ENCODE results near the gene OFD1. TPM values are rescaled to one million over a fixed set of nuclear protein-coding genes. Genes with fewer than 3 reads are reported as not detected.

The OFD1 gene
- total RNA-seq, 3 donors from 2014 or later (not counting 1 experiment from before 2014, with no cell fraction given), result 62.8 to 77.6 (median 74.9) TPM

- H3K36me3 ChIP-seq (ENCODE audit: control insufficient read depth, insufficient read depth, low read length), result peaks cover 83% of the 10 kb centered on the region
- no peak for ATAC-seq
- DNase-seq, result no peak
- Mint-ChIP-seq H3K4me1 (peaks cover 2 to 10% of the 10 kb centered on the region in 2 donors), H3K27me3 (ENCODE audit: low read depth in 2 of 2) (no peaks in the 10 kb centered on the region), H3K4me3 (no peak overlapping the region), H3K36me3 (peaks cover 27% of the 10 kb centered on the region), H3K27ac (peak overlapping the region in 1 of 2 donors; percentile 31), H3K9me3 (no peaks in the 10 kb centered on the region)
- no peak overlapping the region for H3K4me3 ChIP-seq (ENCODE audit: low read length)
- no peak for TF ChIP-seq CTCF (IDR thresholded peaks at IDR 0.05)
- intact Hi-C loops (cut with micrococcal nuclease), result no loop called here
- H3K27me3 ChIP-seq (ENCODE audit: control insufficient read depth, insufficient read depth, low read length), result no peaks in the 10 kb centered on the region
- no peaks in the 10 kb centered on the region for H3K9me3 ChIP-seq (ENCODE audit: control insufficient read depth, insufficient read depth, low read length)
- WGBS (ENCODE audit: insufficient coverage), result 56% methylated on average over 4 of the region's 7 CpGs
- peaks cover 8% of the 10 kb centered on the region for H3K4me1 ChIP-seq (ENCODE audit: control insufficient read depth, insufficient read depth, low read length)
- H3K27ac ChIP-seq (ENCODE audit: low read length), result no peak overlapping the region
Observed at GRCh38 chrX:13764281-13764680, 29.7 kb downstream of the OFD1 start.

- Histone ChIP-seq H3K27me3 (ENCODE audit: control insufficient read depth, insufficient read depth, low read length) (no peaks in the 10 kb centered on the region), H3K9me3 (ENCODE audit: control insufficient read depth, insufficient read depth, low read length) (no peaks in the 10 kb centered on the region), H3K36me3 (ENCODE audit: control insufficient read depth, insufficient read depth, low read length) (peaks cover 86% of the 10 kb centered on the region), H3K4me1 (ENCODE audit: control insufficient read depth, insufficient read depth, low read length) (peaks cover 8% of the 10 kb centered on the region), H3K27ac (ENCODE audit: low read length) (no peak overlapping the region), H3K4me3 (ENCODE audit: low read length) (no peak overlapping the region)
- Mint-ChIP-seq H3K9me3 (no peaks in the 10 kb centered on the region), H3K27me3 (ENCODE audit: low read depth in 2 of 2) (no peaks in the 10 kb centered on the region), H3K4me1 (peaks cover 0 to 9% of the 10 kb centered on the region in 2 donors), H3K4me3 (no peak overlapping the region), H3K36me3 (peaks cover 28% of the 10 kb centered on the region), H3K27ac (peak overlapping the region in 1 of 2 donors; percentile 31)
- DNase-seq, result no peak
- WGBS (ENCODE audit: insufficient coverage), result 88% methylated on average over 5 of the region's 6 CpGs
- no peak for ATAC-seq
- no peak for TF ChIP-seq CTCF (IDR thresholded peaks at IDR 0.05)
- intact Hi-C loops (cut with micrococcal nuclease), result no loop called here
Observed at GRCh38 chrX:13764765-13765164, 30.2 kb downstream of the OFD1 start.

GRCh38 chrX:13768939-13769338 lies 34.4 kb downstream of the OFD1 start:
- Histone ChIP-seq H3K4me1 (ENCODE audit: control insufficient read depth, insufficient read depth, low read length) (peaks cover 2% of the 10 kb centered on the region), H3K36me3 (ENCODE audit: control insufficient read depth, insufficient read depth, low read length) (peaks cover 64% of the 10 kb centered on the region), H3K27me3 (ENCODE audit: control insufficient read depth, insufficient read depth, low read length) (no peaks in the 10 kb centered on the region), H3K27ac (ENCODE audit: low read length) (no peak overlapping the region), H3K4me3 (ENCODE audit: low read length) (no peak overlapping the region), H3K9me3 (ENCODE audit: control insufficient read depth, insufficient read depth, low read length) (no peaks in the 10 kb centered on the region)
- no peak overlapping the region for H3K4me3 Mint-ChIP-seq
- no peaks in the 10 kb centered on the region for H3K27me3 Mint-ChIP-seq (ENCODE audit: low read depth in 2 of 2)
- no peak for TF ChIP-seq CTCF (IDR thresholded peaks at IDR 0.05)
- peaks cover 24% of the 10 kb centered on the region for H3K36me3 Mint-ChIP-seq
- H3K4me1 Mint-ChIP-seq, result peaks cover 0 to 9% of the 10 kb centered on the region in 2 donors
- no peaks in the 10 kb centered on the region for H3K9me3 Mint-ChIP-seq
- DNase-seq, result no peak
- intact Hi-C loops (cut with micrococcal nuclease), result no loop called here
- no peak overlapping the region for H3K27ac Mint-ChIP-seq
- 100% methylated on average over 1 of the region's 4 CpGs for WGBS (ENCODE audit: insufficient coverage)
- ATAC-seq, result no peak

- intact Hi-C loops (cut with micrococcal nuclease), result no loop called here
- H3K9me3 ChIP-seq (ENCODE audit: control insufficient read depth, insufficient read depth, low read length), result no peaks in the 10 kb centered on the region
- no peak for TF ChIP-seq CTCF (IDR thresholded peaks at IDR 0.05)
- DNase-seq (no peak), ATAC-seq (no peak)
- no peaks in the 10 kb centered on the region for H3K27me3 Mint-ChIP-seq (ENCODE audit: low read depth in 2 of 2)
- peaks cover 62% of the 10 kb centered on the region for H3K36me3 ChIP-seq (ENCODE audit: control insufficient read depth, insufficient read depth, low read length)
- H3K4me1 ChIP-seq (ENCODE audit: control insufficient read depth, insufficient read depth, low read length), result no peaks in the 10 kb centered on the region
- H3K36me3 Mint-ChIP-seq, result peaks cover 34% of the 10 kb centered on the region
- no peaks in the 10 kb centered on the region for H3K27me3 ChIP-seq (ENCODE audit: control insufficient read depth, insufficient read depth, low read length)
- H3K27ac ChIP-seq (ENCODE audit: low read length), result no peak overlapping the region
- no CpG with 5 or more reads among the region's 3 CpGs for WGBS (ENCODE audit: insufficient coverage)
- H3K4me1 Mint-ChIP-seq, result peaks cover 0 to 9% of the 10 kb centered on the region in 2 donors
- H3K27ac Mint-ChIP-seq, result peak overlapping the region; percentile 39 to 63
- H3K4me3 Mint-ChIP-seq, result no peak overlapping the region
- H3K9me3 Mint-ChIP-seq, result no peaks in the 10 kb centered on the region
- no peak overlapping the region for H3K4me3 ChIP-seq (ENCODE audit: low read length)
Observed at GRCh38 chrX:13770013-13770535, 35.5 kb downstream of the OFD1 start.

All from natural killer cell (primary cell).